HG02610 (cell line): ENCODE results near the gene MLLT1.

Experiments used
- ATAC-seq: cut with Tn5 transposase; IDR thresholded peaks from one replicate; pipeline ENCODE4 v1.9.1; 2021; ENCODE audit warnings: mild to moderate bottlenecking, moderate library complexity; ENCODE audit not compliant: unreplicated experiment

The MLLT1 gene

DNA sequence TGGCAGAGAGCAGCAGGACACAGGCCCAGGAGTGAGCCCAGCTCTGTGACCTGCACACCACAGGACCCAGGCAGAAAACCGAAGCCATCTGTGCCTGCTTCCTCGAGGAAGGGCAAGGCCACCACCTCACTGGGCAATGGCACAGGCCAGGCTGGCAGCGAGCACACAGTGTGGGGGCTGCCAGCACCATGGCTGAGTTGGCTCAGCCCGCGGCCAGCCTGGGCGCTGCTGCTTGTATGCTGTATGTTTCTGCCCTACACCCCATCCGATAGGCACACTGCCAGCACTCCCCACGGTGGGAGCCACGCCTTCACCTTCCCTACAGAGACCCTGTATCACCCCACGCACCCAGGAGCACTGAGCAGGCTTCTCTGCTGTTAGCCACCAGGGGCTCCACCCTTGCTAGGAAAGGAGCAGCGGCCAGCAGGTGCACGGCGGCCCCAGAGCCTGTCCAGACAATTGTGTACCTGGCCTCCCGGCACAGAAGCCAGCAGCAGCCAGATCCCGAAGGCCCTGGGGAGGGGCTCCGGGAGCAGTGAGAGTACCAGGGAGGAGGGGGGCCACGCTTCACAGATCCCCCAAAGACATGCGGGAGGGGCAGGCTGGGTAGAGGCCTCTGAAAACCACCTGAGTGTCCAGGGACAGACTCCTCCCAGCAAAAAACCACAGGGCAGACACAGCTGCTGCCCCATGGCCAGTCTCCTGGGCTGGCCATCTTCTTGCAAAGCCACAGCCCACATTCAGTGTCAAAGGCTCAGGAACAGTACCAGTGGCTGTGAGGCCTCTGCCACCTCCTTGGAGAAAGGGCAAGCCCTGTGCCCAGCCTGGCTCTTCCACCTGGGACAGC, 56.1 kb downstream of the MLLT1 start:
- no peak for ATAC-seq

DNA sequence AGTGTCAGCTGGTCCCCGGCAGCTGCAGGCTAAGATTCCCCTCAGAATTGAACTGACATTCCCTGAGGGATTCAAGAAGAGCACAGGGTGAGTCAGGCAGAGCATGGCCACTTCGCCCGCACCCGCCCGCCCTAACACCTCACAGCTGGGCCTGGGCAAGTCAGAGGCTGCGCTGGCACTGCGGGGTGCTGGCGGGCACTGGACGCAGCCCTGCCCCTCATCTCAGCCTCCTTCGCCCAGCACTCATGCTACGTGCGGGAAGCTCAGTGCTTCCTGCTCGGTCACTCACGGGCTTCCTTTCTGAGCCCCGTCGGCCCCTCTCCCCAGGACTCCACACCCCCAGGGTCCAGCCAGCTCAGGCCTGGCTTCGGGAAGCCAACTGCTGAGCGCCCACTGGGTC, 56.9 kb downstream of the MLLT1 start:
- no peak for ATAC-seq

DNA sequence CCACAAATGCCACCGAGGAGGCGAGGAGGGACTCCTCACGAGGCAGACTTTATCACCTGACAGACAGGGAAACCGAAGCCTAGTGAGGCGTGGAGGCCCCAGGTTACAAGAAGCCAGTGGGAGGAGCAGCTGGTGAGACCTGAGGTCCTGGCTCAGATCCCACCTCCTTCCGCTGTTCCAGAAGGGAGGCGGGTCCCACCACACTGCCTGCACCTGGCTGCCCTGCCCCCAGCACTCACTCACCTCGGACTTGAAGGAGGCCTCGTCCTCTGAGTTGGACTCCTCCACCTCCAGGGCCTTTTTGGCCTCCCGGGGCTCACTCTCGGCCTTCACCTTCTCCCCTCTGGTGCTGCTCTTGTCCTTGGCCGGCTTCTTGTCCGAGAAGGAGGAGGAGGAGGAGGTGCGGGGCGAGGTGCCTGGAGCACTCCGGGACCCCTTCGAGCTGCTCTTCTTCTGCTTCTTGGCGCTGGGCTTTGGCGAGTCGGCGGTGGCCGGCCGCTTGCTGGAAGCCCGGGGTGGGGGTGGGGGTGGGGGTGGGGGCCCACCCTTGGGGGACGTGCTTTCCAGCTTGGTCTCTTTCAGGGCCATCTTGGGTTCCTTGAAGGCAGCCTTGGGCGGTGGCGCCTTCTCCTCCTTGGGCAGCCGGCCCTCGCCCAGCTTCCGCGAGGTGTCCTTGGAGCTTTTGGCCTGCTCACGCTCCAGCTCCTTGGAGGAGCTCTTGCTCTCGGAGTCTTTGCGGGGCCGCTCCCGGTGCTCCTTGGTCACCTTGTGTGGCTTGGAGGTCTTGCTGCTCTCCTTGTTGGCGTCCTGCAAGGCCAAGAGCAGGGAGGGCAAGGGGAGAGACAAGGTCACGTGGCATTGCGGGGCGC, 57.7 kb downstream of the MLLT1 start:
- no peak for ATAC-seq

DNA sequence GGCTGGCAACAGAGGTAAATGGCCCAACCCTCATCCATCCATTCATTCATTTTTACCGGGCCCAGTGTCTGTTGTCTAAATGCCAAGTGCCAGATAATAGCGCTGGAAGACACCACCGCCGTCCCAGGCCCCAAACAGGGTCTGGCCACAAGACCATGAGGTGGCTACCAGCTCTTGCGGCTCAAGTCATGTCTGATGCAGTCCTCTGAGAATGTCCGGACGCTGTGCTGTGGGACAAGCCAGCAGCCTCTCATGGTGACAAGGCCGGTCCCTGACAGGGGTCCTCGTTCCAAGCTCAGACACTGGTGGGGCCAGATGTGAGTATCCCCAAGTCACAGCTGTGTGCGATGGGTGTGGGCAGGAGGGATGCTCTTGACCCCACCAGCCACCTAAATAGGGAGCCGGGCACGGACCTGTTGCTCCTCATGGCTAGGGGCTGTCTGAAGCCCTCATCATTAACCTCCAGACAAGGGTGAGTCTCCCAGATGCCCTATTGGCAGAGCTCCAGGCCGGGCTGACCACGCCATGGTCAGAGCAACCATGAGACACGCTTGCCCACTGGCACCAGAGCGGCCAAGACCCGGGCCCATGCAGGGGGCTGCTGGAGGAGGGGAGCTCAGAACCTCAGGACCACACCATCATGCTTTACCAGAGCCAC, 58.4 kb downstream of the MLLT1 start:
- no peak for ATAC-seq

DNA sequence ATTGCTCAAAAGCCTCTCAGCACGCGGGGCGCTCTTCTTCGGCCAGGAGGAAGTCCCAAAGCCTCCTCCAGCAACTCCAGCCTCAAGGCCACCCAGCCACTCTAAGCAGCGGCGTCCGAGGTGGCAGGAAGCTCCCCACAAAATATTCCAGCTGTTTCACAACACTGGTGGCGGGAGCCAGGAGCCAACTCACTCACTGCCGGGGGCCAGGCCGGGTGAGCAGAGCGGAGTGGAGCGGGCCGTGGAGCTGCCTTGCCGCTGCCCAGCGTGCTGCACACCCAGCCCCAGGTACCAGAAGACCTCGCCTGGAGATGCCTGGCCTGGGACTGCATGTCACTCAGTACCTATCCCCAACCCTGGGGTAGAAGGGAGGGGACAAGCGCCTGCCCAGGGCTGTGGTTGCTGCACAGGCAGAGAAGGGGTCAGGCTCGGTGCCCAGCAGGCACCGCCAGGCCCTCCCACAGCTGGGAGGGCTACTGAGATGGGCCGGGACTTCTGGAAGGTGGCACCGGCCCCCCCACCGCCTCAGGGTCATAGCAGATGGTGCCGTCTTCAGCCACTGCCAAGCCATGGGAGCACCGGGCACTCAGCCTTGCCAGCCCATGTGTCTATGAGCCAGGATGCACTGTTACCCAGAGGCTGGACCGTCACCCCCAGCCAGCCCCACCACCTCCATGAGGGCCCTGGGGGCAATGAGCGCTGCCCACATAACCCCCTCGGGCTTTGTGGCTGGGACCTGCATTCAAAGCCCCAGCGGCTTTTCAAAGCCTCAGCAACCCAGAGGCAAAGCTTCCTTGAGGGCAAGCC, 59.2 kb downstream of the MLLT1 start:
- no peak for ATAC-seq

DNA sequence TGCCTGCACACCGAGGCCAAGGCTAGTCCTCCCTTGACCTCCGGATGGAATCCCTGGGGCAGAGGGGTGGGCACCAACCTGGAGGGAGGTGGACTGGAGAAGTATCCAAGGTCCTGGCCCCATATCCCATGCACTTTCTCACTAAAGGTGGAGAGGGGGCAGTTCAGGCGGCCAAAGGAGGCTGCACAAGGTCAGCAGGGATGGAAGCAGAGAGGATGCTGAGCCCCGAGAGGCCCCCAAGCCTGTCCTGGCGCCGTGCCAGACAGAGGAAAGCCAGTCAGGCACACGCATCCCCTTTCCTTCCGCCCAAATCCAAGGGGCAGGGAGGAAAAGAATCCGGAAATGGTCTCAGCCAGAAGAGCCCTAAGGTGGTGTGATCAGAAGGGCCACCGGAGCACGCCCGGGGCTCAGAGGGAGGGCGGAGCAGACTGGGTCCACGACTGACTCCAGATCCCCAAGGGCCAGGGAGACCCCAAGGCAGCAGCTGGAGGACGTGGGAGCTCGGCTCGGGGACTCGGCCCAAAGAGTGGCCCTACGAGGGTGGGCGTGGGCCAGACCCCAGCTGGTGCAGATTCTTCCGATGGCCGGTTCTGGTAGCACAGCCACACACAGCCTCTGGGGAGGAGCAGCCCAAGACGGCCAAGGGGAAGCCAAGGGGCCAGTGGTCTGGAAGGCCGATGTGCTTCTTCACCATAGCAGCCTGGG, 60.0 kb downstream of the MLLT1 start:
- ATAC-seq: no peak

DNA sequence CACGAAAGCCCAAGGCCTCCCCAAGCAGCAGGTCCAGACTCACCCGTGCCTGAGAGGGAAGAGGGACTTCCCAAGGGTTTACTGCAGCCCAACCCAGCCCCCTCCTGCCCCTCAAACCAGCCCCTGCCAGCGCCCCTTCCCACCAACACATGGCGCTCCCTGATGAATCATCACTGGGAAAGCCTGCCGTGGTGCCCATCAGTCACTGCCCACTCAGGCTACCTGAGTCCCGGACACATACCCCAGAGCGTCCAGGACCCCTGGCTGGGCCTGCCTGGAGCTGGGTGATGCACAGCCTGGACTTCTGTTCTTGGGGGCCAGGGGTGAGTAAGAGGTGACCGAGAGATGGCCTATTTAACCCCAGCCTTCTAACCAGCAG, 60.6 kb downstream of the MLLT1 start:
- no peak for ATAC-seq

DNA sequence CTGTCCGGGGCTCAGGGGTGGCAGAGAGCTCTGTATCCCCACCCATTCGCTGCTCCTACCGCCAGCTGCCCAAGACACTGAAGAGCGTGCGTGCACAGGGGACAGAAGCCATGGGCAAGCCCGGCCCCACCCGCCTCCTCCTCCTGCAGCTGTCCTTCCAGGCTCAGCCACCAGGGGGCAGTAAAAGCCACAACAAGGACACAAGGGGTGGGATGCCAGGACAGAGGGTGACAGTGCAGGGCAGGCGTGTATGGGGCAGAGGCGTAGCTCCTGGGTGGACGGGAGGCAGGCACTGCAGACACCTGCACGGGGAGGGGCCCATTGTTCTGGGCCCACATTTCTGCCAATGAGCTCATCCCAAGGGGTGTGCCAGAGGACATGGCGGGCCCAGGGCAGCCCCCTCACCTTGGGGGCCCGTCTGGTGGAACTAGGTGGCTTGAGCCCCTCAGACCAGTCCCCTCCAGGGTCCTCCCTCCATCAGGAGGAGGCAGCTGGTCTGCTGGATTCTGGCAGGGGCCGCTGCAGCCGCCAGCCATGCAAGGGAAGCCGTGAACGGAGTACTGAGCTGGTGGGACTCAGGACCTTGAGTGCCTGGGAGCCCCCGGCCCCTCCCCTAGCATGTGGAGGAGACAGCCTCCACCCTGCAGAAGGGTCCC, 61.2 kb downstream of the MLLT1 start:
- ATAC-seq: no peak

DNA sequence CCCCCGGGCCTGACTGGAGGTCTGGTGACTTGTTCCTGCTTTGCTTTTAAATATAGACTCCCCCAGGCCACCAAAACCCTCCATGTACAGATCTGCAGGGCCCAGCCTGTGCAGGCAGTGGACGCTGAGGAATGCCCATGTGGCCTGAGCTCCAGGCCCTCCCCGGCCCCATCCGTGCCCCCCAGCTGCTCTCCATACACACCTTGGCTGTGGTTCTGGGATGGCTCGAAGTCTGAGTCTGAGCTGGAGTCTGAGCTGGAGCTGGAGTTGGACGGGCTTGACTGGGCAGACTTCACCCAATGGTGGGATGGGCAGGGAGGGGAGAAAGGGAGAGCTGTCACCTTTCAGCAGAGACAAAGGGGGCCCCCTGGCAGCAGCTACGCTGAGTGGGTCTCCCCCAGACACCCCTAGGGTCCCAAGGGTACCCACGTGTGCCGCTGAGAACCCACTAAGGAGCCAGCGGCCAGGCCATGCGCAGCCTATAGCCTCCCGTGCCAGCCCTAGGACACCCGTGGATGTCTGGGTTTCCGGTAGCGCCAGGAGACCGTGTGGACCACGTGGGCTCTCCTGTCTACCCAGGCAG, 61.9 kb downstream of the MLLT1 start:
- no peak for ATAC-seq

DNA sequence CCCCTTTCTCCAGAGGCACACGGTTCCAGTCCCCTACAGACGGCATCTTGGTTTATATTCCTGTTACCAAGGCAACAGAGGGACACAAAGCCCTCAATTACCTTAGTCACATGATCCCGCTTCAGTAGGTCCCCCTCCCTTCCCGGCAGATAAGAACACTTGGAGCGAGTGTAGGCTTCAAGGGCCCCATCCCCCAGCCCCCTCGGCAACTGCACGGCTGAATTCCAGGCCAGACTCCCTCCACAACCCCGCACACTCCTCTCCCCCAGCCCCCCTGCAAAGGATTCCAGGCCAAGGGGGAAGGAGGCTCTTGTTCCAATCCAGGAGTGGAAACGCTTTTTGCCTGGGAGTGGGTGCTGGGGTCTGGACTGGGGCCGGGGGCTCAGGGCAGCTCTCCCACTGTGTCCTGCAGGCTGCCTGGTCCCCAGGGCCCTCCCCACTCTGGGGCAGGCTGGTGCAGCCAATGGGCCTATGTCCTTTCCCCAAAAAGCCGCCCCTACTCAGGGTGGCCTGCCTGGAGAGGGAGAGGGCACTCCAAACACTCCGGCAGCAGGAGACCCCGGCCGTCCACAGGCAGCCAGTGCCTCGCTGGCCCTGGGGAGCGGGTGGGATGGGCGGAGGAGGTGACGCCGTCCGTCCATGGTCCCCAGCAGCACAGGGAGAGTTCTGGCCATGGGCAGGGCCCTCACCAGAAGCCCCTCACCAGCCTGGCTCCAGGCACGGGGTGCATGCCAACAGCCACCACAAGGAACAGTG, 62.6 kb downstream of the MLLT1 start:
- no peak for ATAC-seq

DNA sequence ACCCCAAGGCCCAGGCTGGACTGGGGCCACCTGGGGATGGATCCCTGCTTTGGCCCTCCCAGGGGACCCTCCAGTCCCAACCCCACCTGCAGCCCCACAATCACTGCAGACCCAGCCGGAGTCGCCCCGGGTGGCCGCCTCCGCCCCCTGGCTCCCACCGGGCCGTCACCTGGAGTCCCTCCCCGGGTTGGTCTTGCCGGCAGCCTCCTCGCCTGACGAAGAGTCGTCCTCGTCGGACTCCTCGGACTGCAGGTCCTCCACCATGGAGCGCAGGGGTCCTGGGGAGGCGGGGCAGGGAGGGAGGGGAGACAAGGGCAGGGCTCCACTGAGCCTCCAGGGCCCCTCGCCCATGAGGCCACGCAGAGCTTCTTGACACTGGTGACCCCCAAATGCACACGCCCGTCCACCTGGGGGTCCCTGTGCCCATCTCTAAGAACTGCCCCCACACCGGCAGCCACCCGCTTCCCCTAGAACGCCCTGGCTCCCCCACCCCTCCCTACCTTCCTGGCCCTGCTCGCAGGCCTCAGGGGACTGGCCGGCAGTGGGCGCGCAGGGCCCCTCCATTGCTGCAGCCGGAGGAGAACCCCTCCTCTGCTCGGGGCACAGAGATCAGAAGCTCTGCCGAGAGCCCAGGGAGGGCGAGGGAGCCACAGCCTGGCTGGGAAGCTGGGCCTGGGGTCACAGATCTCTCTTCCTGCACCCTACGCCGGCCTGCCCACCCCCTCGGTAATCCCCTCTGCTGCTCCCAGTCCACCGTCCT, 63.4 kb downstream of the MLLT1 start:
- no peak for ATAC-seq

DNA sequence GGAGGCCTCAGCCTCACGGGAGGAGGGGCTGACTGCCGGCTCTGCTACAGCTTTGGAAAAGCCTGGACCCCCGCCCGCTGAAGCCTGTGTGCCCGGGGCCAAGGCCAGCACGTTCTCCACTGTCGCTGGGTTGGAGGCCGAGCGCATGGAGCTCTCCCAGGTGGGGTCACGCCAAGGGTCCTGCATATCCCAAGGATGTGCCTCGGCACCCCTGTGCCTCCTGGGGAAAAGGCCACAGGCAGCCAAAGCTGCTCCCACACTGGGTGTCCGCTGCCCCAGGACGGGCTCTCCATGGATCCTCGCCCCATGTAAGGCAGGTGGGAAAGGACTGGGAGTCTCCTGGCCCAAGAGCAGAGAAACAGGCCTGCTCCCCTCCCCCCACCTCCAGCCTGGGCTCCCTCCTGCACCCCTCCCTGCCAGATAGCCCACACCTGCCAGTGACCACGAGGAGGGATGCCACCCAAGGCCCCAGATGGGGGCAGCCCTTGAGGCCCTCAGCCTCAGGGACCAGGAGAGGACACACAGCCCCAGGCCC, 64.0 kb downstream of the MLLT1 start:
- ATAC-seq: no peak

DNA sequence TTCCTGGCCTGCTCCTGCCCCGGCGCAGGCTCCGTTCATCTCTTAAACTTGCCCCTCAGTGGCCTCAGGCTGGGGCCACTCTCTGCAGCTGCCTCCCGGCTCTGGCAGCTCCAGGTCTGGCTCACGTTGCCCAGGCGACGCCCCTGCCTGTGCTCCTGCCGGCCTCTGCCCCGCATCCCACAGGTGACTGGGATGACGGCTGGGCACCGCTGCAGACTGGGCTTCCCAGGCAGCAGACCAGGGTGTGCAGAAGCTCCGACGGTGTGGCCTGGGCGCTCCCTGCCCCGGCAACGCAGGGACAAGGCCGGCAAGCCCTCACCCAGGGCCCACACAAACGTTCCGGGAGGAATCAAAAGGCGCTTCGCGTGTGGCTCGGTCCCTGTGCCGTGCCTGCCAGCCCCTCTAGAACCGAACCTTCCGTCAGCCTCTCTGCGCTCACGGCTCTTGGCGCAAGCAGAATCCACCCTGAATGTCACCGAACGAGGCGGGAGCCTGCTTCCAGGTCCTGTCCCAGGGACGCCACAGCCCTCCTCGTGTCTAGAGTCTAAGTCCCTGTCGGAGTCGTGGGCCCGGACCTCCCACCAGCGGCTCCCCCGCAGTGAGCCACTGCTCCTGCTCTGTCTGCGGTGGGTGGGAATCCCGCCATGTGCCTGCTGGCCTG, 64.8 kb downstream of the MLLT1 start:
- ATAC-seq: no peak

DNA sequence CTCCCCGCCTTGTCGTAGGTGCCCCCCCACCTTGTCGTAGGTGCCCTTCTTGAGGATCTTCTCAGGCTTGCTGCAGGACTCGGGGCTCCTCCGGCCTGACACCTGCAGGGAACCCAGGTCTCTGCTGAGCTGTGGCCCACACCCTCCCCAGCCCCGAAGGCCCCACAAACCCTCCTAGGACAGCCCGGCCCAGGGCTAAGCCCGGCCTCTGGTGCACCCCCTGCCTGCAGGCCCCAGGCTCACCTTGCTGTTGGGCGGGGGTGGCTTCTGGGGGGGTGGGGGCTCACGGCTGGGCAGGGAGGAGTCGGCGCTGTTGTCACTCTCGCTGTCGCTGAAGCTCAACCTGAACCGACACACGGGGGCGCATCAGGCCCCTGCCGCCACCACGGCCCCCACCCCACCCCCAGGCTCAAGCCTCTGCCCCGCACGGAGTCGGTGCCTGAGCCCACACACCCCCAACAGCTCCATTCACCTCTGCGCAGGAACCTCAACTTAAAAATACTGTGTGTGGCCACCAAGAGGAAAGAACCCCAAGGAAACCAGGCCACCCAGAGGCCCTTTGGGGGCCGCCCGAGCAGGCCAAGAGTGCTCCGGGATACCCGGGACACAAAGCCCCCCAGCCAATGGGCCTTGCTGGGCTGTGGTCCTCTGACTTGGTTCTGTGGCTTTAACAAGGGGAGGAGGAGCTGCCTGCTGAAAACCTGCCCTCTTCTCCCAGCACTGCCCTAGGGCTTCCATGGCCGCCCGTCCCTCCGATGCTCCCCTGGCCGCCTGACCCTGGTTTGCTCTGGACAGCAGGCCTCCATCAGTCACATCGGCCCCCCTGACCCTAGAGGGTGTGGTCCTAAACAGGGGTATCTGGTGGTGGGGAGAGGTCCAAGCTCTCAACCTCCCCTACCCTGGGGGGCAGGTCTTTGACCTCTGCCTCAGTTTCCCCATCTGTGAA, 65.8 kb downstream of the MLLT1 start:
- no peak for ATAC-seq

DNA sequence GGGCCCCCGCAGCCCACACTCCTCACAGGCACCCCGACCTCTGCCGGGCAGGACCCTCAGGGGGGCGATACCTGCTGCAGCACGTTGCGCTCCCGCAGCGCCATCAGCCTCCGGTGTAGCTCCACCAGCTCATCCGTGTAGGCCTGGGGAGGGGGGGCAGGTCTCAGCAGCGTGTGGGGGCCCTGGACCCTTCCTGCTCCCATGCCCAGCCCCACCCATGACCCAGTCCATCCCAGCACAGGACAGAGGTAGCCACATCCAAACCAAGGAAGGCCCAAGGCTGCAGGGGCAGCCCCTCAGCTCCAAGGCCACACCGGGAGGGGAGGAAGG, 66.5 kb downstream of the MLLT1 start:
- no peak for ATAC-seq
